K562 (cell line): ENCODE data around the gene RNF25. TPM values are rescaled to one million over a fixed set of nuclear protein-coding genes. Genes with fewer than 3 reads are reported as not detected.
"Not testable (repeated sequence)": the region's sequence is repeated elsewhere in the genome, so short reads cannot be mapped to it uniquely, and the experiment has no call there.

Experiments
- ATAC-seq: fragments of 200-7000 bp; cut with Tn5 transposase; 3 replicates; pipeline ENCODE4 v1.9.1; 2020; ENCODE audit warnings: moderate library complexity
- BruUV-seq: library from RNA; stranded (reverse); fragments of 400-500 nt; replicated peaks from 2 replicates; lab custom pipeline; 2021; lab: Mats Ljungman, UMichigan
- CTCF ChIA-PET: fragments of 300-600 bp; formaldehyde crosslinking; extraction: SDS; loops from one replicate; lab custom pipeline; 2021; ENCODE audit warnings: low intra/inter-chr PET ratio; lab: Yijun Ruan, JAX
- POLR2A ChIA-PET: fragments of 300-600, 350-650 bp; sonication (Branson Sonifier 250); formaldehyde crosslinking; extraction: SDS; loops from one replicate; lab custom pipeline; 2021; ENCODE audit warnings: antibody characterized with exemption, inconsistent platforms; lab: Yijun Ruan, JAX
- DNase-seq, 4 experiments: peaks; one replicate each; pipeline versions ENCODE4 v3.0.0 to v3.0.0-alpha.2; 2011 to 2018; ENCODE audit warnings: low spot score in 3 of 4, mixed read lengths in 3 of 4; ENCODE audit errors: extremely low read depth in 1 of 4
- FAIRE-seq: peaks from 2 replicates; lab custom pipeline; 2011; peaks lifted over from hg19 to GRCh38; lab: Jason Lieb, UNC
- H2AFZ ChIP-seq: 2 replicates; pipeline ENCODE4 v1.6.0; 2011; ENCODE audit warnings: low read depth, low read length, control low read depth, inconsistent platforms
- H3K27ac ChIP-seq: fragments of 200-600 bp; 3 replicates; pipeline ENCODE4 v1.8.0; 2011; ENCODE audit warnings: low read depth, mild to moderate bottlenecking, control low read depth, inconsistent platforms, low read length, moderate library complexity, mixed read lengths; ENCODE audit errors: extremely low read depth
- H3K27me3 ChIP-seq, 2 experiments: fragments of 300-600 bp in 1 of 2; 2 replicates in 1 of 2; 3 replicates in 1 of 2; pipeline versions ENCODE4 v1.6.0 to v1.8.0; 2011; ENCODE audit warnings: inconsistent platforms in 2 of 2, low read length in 2 of 2, mild to moderate bottlenecking in 1 of 2, mixed read lengths in 1 of 2, moderate library complexity in 1 of 2; ENCODE audit not compliant: control insufficient read depth in 2 of 2, insufficient read depth in 2 of 2
- H3K36me3 ChIP-seq: fragments of 300-600 bp; 3 replicates; pipeline ENCODE4 v1.8.0; 2011; ENCODE audit warnings: mild to moderate bottlenecking, low read length, inconsistent platforms; ENCODE audit not compliant: control insufficient read depth, insufficient read depth
- H3K4me1 ChIP-seq, 2 experiments: fragments of 200-600 bp in 1 of 2; replicated peaks in 1 of 2; 2 replicates in 1 of 2; 3 replicates in 1 of 2; pipeline versions ENCODE4 v1.5.1 to v1.8.0; 2011; ENCODE audit warnings: inconsistent platforms in 2 of 2, low read length in 2 of 2, mild to moderate bottlenecking in 1 of 2, mixed read lengths in 1 of 2, moderate library complexity in 1 of 2; ENCODE audit not compliant: control insufficient read depth in 2 of 2, insufficient read depth in 2 of 2
- H3K4me2 ChIP-seq: 2 replicates; pipeline ENCODE4 v1.6.1; 2011; ENCODE audit warnings: low read length, control low read depth, inconsistent platforms, mixed read lengths; ENCODE audit not compliant: insufficient read depth
- H3K4me3 ChIP-seq: fragments of 200-600 bp; sonication (generic), shearing (Covaris generic); 2 replicates; pipeline ENCODE4 v1.5.1; 2016; ENCODE audit warnings: control low read depth, inconsistent platforms
- H3K79me2 ChIP-seq: fragments of 200-600 bp; 3 replicates; pipeline ENCODE4 v1.8.0; 2011; ENCODE audit warnings: low read length, inconsistent platforms; ENCODE audit not compliant: control insufficient read depth, insufficient read depth
- H3K9ac ChIP-seq, 2 experiments: 2 replicates each; pipeline versions ENCODE4 v1.6.0 to v1.6.1; 2011; ENCODE audit warnings: low read depth in 2 of 2, low read length in 2 of 2, control low read depth in 1 of 2, inconsistent platforms in 1 of 2, mild to moderate bottlenecking in 1 of 2, mixed read lengths in 1 of 2; ENCODE audit not compliant: insufficient read depth in 1 of 2
- H3K9me1 ChIP-seq: one replicate; pipeline ENCODE4 v1.6.0; 2011; ENCODE audit warnings: inconsistent platforms, mild to moderate bottlenecking, low read length, moderate library complexity; ENCODE audit not compliant: control insufficient read depth, insufficient read depth
- H3K9me3 ChIP-seq: replicated peaks from 2 replicates; pipeline ENCODE4 v1.5.1; 2011; ENCODE audit warnings: low read depth, low read length, inconsistent platforms; ENCODE audit not compliant: control insufficient read depth, insufficient read depth
- H4K20me1 ChIP-seq: replicated peaks from 2 replicates; pipeline ENCODE4 v1.6.1; 2011; ENCODE audit warnings: low read length, inconsistent platforms, mixed read lengths; ENCODE audit not compliant: control insufficient read depth, insufficient read depth
- CREM ChIP-seq: IDR thresholded peaks from 2 replicates; pipeline ENCODE4 v1.6.1; 2014; ENCODE audit warnings: antibody characterized with exemption, low read depth
- CTCF ChIP-seq, 3 experiments: IDR thresholded peaks in 2 of 3; conservative IDR thresholded peaks in 1 of 3; 2 replicates each; pipeline ENCODE4 v1.5.1; 2011 to 2012; ENCODE audit warnings: low read length in 3 of 3, mild to moderate bottlenecking in 3 of 3, control low read depth in 2 of 3, improper control_type of control experiment in 1 of 3, inconsistent platforms in 1 of 3, low read depth in 1 of 3, mixed read lengths in 1 of 3, moderate library complexity in 1 of 3; ENCODE audit not compliant: insufficient read depth in 2 of 3
- CTCFL ChIP-seq: IDR thresholded peaks from 2 replicates; pipeline ENCODE4 v1.6.1; 2011; ENCODE audit warnings: borderline replicate concordance, low read depth, mild to moderate bottlenecking, moderate library complexity, low read length; ENCODE audit not compliant: insufficient read depth, poor library complexity, severe bottlenecking
- DEAF1 ChIP-seq: fragments of 450-650 bp; formaldehyde crosslinking; IDR thresholded peaks from 2 replicates; pipeline ENCODE4 v1.4.0; 2020; ENCODE audit warnings: mild to moderate bottlenecking, moderate library complexity
- RAD21 ChIP-seq, 2 experiments: fragments of 250-450 bp in 1 of 2; fragments of 450-650 bp in 1 of 2; sonication (Bioruptor Pico) in 1 of 2; formaldehyde crosslinking in 1 of 2; IDR thresholded peaks in 1 of 2; conservative IDR thresholded peaks in 1 of 2; 2 replicates each; pipeline versions ENCODE4 v1.4.0 to v1.8.0; 2020 to 2022; ENCODE audit warnings: mild to moderate bottlenecking in 2 of 2, moderate library complexity in 1 of 2
- RB1 ChIP-seq: fragments of 450-650 bp; IDR thresholded peaks from 2 replicates; pipeline ENCODE4 v1.6.1; 2017; ENCODE audit warnings: low read depth, mild to moderate bottlenecking
- SMC3 ChIP-seq: conservative IDR thresholded peaks from 2 replicates; pipeline ENCODE4 v1.6.1; 2011; ENCODE audit warnings: low read depth, low read length, improper control_type of control experiment; ENCODE audit not compliant: insufficient read depth
- TEAD1 ChIP-seq, 2 experiments: fragments of 450-650 bp in 1 of 2; sonication (generic) in 1 of 2; formaldehyde crosslinking; IDR thresholded peaks; 2 replicates each; pipeline versions ENCODE4 v1.4.0 to v1.8.0; 2020 to 2022; ENCODE audit warnings: mild to moderate bottlenecking in 2 of 2, missing genetic modification reagents in 1 of 2
- TEAD4 ChIP-seq, 2 experiments: sonication (generic) in 1 of 2; formaldehyde crosslinking in 1 of 2; IDR thresholded peaks; 2 replicates each; pipeline versions ENCODE4 v1.6.1 to v1.8.0; 2012 to 2022; ENCODE audit warnings: borderline replicate concordance in 1 of 2, inconsistent platforms in 1 of 2, low read length in 1 of 2, mild to moderate bottlenecking in 1 of 2, missing genetic modification reagents in 1 of 2
- WGBS: fragments of 100-300 bp; shearing (Covaris generic); methylation state at CpG from one replicate; pipeline ENCODE4 v1.1.6; 2016; ENCODE audit warnings: low coverage, mixed read lengths; ENCODE audit not compliant: insufficient coverage; ENCODE audit errors: missing lambda C conversion rate; 5-methylcytosine and 5-hydroxymethylcytosine counted together
- in situ Hi-C: fragments of 300-500 bp; cut with MboI; formaldehyde crosslinking; loops from 4 replicates; pipeline ENCODE4 v1.15.0; 2018; ENCODE audit warnings: inconsistent platforms, mixed read lengths
- intact Hi-C: fragments of 100-400 bp; cut with micrococcal nuclease; formaldehyde crosslinking; loops from 2 replicates; pipeline ENCODE4 v1.14.2; 2022
- polyA plus RNA-seq, 8 experiments: library from polyadenylated mRNA; depleted of rRNA in 4 of 8; stranded (reverse) in 5 of 8; unstranded in 3 of 8; fragments of >200 nt; fragmentation: Nextera tagmentation in 2 of 8; fragmentation: Illumina TruSeq in 1 of 8; extraction: Ambion mirVana in 2 of 8; extraction: Trizol in 1 of 8; gene quantifications; 2 replicates each; pipeline versions ENCODE4 v1.2.1 to v1.2.3, GENCODE V29; 2011 to 2014; ENCODE audit warnings: inconsistent platforms in 1 of 8, missing spikeins in 1 of 8
- total RNA-seq, 7 experiments: library from RNA; depleted of rRNA in 6 of 7; stranded (reverse); fragments of >200 nt in 6 of 7; fragmentation: Illumina TruSeq in 2 of 7; extraction: Trizol in 2 of 7; gene quantifications; 2 replicates each; pipeline versions ENCODE4 v1.2.1 to v1.2.3, GENCODE V29; 2011 to 2021; ENCODE audit warnings: low replicate concordance in 1 of 7

Gene RNF25
- total and polyA plus RNA-seq, 9 of the 15 experiments (the other 6 are each of a cell fraction or from before 2014, with no cell fraction given): 2.3 to 49.8 (median 20.5) TPM

GRCh38 chr2:218687400-218688060 lies 15.7 kb upstream of the RNF25 start:
- H3K79me2 ChIP-seq; H3K9ac ChIP-seq; BruUV-seq; H3K27ac ChIP-seq; H3K4me2 ChIP-seq; H4K20me1 ChIP-seq; H3K9me1 ChIP-seq; H3K27me3 ChIP-seq; H3K9me3 ChIP-seq; H3K4me3 ChIP-seq; H3K4me1 ChIP-seq; in situ Hi-C loops; H3K36me3 ChIP-seq; TF ChIP-seq TEAD4 (CRISPR knock-in tag; IDR thresholded peaks at IDR 0.05; ENCODE audit: borderline replicate concordance): not testable (repeated sequence)
- DNase-seq (peak; percentile 42 to 76 (median 55)), ATAC-seq (peak; percentile 100), FAIRE-seq (peak; percentile 93)
- intact Hi-C loops: loop anchor here (1.0 kb wide), 1 partner anchor 29 kb away; no protein-coding TSS in a partner anchor
- peak overlapping the region; percentile 78; the same call in 1 of the 2 replicates for H2AFZ ChIP-seq
- CTCF ChIA-PET: interaction anchor here (1.2 kb wide), 1 partner anchor 29 kb away, joined by 8 read pairs; the partner anchor contains the start of genes BCS1L and ZNF142
- POLR2A ChIA-PET: interaction anchor here (0.7 to 0.9 kb wide), 3 partner anchors 10 to 160 kb away, joined by 3 to 4 read pairs (median 3); no protein-coding TSS in a partner anchor
- WGBS: 21% methylated on average over 5 of the region's 5 CpGs
- peak; percentile 66 to 78 for TF ChIP-seq RAD21 (CRISPR knock-in tag; conservative IDR thresholded peaks at IDR 0.05 in 1 of 2, IDR thresholded peaks at IDR 0.05 in 1 of 2)
- peak; percentile 60 for TF ChIP-seq TEAD4 (IDR thresholded peaks at IDR 0.05; ENCODE audit: low read length)
- TF ChIP-seq SMC3: peak; percentile 68
- TF ChIP-seq CTCFL: peak; percentile 13
- peak; percentile 50; the same call in 1 of the 2 replicates for TF ChIP-seq DEAF1 (CRISPR knock-in tag)
- peak; percentile 27; the same call in 1 of the 2 replicates for TF ChIP-seq CREM
- TF ChIP-seq RB1: peak; percentile 40; the same call in 1 of the 2 replicates
- TF ChIP-seq CTCF (IDR thresholded peaks at IDR 0.05 in 2 of 3, conservative IDR thresholded peaks at IDR 0.05 in 1 of 3; ENCODE audit: insufficient read depth in 2 of 3, low read depth in 1 of 3, low read length in 3 of 3): peak; percentile 78 to 88 (median 86)
- 0 out of 4 replicates have a peak, but pooled peaks of 1 of the 2 experiments have one; percentile 35 for TF ChIP-seq TEAD1 (CRISPR knock-in tag; IDR thresholded peaks at IDR 0.05)
